Fibroblast of the conjunctiva (primary cell): ENCODE results near the gene AGAP1.
A peak's percentile ranks its signal among the peaks of the same experiment; 100 is the strongest.

Source experiments
- DNase-seq: peaks from one replicate; pipeline ENCODE4 v3.0.0-alpha.2; 2010; ENCODE audit warnings: low read depth

The AGAP1 gene

DNA sequence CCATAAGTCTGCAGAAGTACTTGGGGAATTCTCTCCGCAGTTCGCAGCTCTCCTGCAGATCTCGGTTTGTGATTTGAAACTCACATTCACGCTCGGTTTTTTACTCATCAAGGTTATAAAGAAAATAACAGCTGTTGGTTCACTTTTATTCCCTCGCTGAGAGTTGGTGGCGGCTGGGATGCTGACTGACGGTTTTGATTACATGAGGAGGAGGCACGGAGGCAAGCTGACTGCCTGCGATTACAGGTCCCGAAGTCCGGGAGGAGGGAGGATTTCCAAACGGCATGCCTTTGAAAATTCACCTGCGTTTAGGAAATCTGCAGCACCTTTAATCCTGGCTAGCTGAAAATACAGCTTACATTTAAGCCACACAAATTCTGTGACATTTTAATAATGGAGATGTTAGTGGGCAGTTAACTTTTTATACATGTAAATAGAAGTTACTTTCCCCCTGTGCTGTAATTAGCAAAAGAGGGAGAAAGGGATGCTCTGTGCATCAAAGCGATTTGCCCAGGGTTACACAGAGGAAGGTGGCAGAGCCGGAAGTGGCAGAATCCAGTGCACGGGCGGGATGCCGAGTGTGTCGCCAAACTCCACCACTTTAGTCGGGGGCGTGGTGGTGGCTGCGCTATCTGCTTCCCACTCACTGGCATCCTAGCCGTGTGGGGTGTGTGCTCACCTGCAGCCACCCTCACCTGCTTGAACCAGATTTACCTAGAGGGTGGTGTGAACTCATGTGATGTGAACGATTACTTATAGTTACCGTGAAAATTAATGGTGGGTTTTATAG, 14.7 kb downstream of the AGAP1 start:
- no peak for DNase-seq

DNA sequence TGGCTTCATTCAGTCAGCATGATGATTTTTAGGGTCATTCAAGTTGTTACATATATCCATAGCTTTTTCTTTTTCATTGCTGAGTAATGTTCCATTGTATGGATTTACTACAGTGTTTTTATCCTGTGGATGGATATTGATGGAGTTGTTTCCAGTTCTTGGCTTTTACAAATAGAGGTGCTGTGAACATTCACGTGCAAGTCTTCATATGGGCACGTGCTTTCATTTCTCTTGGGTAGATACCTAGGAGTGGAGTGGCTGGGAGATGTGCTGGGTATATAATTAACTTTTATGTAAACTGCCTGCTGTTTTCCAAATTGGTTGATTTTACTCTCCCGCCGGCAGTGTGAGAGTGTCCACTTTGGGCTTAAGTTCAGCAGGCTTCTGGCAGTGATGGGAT, 16.5 kb downstream of the AGAP1 start:
- no peak for DNase-seq

DNA sequence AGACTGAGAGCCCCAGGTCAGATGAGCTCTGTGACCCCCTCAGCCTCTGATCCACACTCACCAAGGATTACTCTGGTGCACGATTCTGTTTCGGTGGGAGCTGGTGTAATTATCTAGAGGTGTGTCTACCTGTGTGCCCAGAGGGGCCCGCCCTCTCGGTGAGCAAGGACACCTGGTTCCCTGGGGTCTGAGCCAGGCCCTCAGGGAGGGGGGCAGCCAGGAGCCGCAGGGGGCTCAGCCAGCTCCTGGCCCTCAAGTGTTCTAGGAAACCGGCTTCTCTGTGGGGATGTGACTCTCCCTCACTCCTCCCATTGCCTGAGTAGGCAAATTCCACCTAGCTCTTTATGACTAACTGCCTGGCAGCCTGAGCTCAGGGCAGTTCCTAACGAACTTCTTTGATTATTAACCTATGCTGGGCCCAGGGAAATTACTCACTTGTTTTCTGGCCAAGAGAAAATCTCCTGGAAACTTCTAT, 17.4 kb downstream of the AGAP1 start:
- DNase-seq = peak; percentile 22

DNA sequence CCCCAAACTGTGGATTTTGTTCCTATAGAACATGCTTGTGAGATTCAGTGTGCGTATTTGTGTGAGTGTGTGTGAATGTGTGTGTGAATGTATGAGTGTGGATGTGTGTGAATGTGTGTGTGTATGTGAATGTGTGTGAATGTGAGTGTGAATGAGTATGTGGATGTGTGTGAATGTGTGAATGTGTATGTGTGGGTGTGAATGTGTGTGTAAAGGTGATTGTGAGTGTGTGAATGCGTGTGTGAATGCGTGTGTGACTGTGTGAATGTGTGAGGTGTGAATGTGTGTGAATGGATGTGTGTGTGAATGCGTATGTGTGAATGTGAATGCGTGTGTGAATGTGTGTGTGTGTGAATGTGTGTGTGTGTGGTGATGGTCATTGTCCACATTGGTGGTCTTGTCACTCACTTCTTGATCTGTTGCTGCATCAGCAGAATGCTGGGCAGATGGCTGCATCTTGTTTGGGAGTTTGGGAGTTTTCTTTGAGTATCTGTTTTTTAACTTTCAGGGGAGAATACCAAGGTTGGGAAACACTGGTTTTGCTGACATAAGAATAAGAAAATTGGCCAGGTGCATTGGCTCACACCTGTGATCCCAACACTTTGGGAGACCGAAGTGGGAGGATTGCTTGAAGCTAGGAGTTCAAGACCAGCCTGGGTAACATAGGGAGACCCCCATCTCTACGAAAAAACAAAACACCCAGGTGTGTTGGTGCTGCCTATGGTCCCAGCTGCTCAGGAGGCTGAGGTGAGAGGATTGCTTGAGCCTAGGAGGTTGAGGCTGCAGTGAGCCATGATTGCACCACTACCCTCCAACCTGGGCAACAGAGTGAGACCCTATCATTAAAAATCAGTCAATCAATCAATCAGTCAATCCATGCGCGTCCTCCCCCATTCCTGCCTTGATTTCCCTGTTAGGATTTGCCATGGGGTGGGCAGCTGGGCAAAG, 18.2 kb downstream of the AGAP1 start:
- DNase-seq = no peak

DNA sequence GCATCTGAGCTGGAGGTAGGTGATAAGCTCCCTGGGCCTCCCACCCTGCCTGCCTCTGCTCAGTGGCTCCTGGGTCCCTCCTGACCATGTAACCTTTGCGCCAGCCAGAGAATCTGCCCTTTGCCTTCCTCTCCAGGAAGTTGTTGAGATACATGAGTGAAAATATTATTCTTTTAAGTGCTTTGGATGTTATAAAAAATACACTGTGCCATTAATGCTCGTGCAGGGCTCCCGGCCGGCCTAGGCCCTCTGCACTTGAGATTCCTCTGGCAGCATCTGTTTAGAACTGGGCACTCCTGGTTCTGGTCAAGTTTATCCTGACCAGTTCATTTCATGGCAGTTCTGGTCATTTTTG, 18.8 kb downstream of the AGAP1 start:
- DNase-seq = no peak

DNA sequence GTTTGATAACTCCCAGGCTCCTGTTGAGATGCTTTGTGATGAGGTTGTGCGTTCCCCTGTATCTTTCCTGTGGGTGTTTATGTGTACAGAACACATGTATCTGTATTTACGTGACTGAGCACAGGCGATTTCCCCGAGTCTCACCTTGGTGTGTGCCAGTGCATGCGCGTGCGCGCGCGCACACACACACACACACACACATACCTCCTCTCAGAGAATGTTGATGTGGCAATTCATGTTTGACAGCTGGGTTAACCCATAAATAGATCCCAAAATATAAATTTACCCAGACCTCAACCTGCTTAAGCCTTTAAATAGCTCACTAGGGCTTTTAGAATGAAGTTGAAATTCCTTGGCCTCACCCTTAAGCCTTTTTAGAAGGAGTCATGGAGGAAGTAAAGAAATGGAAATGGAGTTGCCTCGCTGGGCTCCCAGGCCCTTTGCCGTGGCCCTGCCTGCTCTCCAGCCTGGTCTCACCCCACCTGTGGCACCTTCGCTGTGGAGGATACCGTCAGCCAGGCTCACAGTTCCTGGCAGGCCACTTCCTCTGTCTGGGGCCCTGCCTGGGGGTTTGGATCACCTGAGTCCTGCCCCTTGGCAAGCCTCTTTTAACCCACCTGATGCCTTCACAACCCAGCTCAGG, 20.3 kb downstream of the AGAP1 start:
- DNase-seq = no peak

DNA sequence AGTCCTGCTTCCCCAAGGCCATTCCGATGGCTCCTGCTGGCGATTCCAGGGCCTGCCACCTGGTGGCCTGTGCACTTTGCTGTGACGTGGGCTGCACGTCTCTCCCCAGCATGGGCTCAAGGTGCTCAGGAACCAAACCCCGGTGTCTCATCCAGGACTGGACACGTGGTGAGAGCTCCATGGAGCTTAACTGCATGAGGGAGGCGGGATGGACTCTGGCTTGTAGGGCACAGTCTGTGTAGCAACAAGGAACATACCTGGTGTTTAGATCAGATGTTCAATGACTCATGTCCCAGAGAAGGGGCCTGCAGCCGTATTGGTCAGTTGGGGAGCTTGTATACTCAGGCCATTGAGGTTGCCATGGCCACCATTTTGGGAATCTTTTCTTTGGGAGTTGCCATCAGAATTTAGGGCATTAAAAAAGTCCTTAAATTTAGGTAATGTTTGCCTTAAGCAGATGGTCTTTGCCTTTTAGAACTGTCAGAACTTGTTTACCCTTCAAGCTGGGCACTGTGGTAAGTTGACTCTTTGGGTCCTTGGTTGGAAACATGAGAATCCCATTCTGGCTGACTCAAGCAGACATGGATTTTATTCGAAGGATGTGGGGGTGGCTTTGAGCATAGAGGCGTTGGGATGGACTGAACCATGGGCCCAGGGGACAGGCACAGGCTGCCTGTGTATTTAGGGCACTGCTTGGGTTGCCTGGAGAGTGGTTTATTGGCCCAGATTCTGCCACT, 21.0 kb downstream of the AGAP1 start:
- DNase-seq = no peak

DNA sequence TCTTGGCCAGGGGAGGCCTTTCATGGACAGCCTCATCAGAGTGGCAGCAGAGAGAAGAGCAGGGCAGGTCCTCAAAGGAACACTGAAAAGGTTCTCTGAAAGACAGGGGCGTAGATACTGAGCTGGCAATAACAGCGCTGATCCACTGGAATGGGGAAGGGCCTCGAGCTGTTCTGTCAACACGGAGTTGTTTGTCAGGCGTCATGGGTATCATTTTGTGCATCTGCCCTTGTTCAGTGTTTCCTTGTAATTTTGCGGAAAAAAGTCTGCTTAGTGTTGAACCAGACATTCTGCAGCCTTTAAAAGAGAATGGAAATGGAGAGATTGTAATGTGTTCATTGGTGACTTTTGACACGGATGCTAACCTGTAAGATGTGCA, 21.5 kb downstream of the AGAP1 start:
- DNase-seq = no peak

DNA sequence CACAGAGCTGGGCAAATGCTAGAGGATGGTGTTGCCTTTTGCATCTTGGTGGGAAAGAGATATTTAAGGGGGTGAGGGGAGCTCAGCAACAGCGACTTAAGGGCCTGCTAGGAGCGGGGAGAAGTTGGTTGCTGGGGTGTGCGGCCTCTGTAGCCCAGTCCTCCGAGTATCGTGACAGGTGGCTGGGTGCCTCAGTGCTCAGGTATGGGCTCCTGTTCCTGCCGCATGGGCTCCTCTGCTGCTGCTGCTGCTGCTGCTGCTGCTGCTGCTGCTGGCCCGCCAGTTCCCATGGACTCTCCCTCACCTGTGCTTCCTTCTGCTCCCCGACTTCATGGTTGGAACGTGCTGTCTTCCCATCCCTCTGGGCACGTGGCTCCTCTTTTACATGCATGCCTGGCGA, 22.0 kb downstream of the AGAP1 start:
- DNase-seq = no peak

DNA sequence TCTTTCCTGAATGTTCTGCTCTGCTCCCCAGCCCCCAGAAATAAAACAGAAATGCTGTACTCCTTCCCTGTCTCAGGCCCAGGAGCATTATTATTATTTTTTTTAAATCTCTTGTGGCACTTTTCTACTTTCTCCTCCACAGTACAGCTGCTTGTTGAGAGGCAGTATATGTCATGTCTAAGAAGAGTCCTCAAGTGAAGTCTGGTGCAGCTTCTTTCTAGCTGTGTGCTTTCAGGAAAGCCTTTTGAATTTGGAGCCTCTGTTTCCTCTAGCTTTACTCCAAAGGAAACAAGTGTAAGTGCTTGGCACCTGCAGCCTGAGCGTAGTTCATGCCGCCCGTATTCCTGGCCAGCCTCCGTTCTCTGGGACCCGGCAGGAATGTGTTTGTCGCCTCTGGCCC, 22.4 kb downstream of the AGAP1 start:
- no peak for DNase-seq

DNA sequence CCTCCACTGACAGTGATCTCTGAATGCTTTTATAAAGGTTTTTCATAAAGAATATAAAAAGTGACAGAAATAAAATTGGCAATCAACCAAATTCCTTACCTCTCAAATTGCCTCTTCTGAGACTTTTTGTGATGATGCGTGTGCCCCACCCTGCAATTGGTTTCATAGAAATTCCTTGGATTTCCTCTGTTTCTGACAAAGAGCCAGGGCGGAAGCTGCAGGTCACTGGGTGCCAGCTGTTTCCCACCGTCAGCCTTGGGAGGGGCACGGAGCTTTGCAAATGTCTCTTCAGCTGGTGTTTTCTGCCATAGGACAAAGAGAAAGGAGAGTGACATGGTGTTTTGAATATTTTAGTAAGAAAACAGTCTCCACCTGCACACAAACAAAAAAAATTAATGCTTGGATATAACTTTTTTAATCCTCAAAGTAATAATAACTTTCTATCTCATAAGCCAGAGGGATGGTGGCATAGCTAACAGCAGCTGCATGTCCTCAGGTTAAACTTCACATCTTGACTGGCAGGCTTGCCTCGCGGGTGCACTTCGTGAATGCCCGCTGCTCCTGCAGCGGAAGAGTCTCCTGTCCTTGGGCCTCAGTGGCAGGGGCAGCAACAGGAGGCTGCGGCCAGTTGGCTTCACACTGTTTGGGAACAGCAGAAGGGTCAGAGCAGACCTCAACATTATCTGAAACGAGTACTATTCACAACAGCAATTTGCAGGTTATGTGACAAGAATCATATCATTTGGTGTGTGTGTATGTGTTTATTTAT, 24.7 kb downstream of the AGAP1 start:
- no peak for DNase-seq

DNA sequence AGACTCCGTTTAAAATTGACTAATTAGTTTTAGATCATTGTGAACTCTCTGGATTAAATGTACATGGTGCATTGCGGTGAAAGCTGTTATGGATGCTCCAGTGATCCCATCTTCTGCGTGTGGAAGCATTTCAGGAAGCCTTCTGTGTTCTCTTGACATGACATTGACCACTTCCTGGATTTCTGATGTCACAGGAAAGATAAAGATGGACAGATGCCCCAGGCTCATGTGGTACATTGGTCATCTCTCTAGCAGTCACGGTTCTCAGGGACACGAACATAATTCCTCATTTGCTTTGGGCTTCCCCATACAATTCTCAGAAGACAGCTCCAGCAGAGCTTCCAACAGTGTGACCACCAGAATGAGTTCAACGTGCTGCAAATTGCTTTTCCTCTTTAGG, 26.9 kb downstream of the AGAP1 start:
- no peak for DNase-seq

DNA sequence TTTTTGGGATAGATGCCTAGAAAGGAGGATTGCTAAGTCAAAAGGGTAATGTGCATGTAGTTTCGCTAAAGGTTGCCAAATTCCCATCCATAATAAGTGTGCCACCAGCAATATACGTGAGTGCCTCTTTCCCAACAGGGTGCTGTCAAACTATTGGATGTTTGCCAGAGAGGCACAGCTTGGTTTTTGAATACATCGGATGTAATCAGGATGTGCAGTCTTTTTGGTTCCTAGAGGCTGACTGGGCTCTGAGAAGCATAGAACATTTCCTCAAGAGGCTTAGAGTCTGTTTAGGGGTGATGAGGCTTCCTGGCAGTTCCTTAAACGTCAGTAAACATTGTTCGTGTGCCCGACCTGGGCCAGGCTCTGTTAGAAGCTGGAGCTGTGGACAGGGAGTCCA, 28.0 kb downstream of the AGAP1 start:
- no peak for DNase-seq

DNA sequence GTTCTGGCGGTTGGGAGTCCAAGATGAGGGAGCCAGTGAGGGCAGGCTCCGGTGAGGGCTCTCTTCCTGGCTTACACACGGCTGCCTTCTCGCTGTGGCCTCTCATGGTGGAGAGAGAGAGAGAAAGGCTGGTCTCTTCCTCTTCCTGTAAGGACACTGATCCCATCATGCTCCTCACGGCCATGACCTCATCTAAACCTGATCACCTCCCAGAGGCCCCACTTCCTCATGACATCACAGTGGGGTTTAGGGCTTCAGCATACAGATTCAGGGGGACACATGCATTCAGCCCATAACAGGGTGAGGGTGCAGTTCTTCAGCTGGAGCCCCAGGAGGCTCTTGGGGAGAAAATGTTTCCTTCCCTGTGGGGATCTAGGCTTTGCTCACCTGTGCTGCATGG, 29.2 kb downstream of the AGAP1 start:
- DNase-seq = no peak

DNA sequence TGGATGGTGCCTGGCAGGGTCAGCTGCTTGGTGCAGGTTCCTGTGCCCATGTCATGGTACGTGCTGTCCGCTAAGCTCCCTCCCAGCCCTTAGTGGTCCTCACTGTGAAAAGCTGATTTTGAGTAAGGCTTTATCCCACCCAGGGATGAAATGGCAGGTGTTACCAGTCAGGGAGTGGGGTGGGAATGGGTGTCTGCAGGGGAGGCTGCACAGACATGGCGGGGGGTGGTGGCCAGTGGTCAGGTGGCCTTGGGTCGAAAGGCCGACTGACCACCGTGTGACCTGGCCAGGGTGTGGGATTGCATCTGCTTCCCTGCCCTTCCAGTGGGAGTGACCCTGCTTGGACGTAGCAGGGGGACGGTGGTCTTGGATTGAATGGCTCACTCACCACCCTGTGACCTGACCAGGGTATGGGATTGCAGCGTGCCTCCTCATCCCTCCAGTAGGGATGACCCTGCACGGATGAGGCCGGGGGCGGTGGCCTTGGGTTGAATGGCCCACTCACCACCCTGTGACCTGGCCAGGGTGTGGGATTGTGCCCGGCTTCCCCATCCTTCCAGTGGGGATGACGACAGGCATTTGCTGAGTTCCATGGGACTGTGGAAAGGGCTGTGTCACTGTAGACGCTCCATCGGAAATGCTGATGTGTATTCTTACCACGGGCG, 29.8 kb downstream of the AGAP1 start:
- no peak for DNase-seq

DNA sequence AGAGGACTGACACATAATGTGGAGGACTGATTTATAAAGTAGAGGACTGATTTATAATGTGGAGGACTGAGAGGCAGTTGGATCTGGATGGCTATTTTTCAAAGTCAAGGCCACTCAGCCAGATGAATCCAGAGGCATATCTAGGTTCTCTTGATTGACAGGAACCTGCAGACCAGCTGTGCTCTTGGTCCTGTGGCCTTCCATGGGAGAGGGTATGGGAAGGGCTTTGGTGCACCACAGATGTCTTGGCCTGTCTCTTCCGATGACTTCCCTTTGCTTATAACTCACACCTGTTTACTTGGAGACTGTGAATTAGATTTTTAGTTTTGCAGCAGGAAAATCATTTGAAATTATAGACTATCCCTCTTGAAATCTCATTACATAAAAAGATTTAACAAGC, 32.3 kb downstream of the AGAP1 start:
- DNase-seq = no peak

DNA sequence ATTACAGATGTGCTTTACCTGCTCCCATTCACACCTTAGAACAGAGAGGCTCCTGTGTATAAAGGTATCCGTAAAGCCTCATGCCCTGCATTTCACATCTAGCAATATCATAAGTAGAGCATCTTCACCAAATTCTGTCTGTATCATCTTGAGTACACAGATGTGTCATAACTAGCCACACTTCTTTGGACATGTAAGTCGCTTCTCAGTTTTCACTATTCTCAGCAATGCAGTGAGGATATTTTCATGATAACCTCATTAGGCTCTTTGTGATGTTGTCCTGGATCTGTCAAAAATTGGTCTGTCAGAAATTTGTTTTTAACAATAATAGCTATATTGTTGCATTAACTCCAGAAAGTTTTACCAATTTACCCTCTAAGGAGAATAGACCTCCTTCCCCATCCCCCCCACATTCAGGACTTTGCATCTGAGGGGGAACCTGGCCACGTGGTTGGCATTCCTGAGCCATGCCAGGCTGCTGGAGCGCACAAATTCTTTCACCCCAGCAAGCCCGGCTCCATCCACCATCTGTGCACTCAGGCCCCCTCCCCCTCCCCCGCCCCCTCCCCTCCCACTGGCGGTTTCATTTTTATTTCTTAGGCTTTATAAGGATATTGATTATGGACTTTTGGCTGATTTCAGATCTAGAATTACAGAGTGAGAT, 34.1 kb downstream of the AGAP1 start:
- DNase-seq = no peak

DNA sequence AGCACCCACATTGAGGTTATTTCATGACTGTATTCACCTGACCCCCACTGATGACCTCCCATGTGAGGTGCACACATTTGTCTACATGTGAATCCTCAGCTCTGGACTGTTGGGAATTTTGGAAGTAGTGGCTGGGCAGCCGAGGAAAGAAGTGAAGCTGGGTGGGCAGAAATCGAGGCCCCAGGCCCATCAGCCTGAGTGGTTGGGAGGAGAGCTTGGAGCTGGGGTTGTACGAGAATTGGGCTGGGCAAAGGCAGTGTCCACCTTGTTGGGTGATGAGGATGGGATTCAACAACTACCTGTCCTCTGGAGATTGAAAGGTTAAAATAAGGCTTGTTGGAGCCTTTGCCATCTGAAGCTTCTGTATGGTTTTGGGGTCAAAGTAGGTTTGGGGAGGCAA, 35.8 kb downstream of the AGAP1 start:
- no peak for DNase-seq

DNA sequence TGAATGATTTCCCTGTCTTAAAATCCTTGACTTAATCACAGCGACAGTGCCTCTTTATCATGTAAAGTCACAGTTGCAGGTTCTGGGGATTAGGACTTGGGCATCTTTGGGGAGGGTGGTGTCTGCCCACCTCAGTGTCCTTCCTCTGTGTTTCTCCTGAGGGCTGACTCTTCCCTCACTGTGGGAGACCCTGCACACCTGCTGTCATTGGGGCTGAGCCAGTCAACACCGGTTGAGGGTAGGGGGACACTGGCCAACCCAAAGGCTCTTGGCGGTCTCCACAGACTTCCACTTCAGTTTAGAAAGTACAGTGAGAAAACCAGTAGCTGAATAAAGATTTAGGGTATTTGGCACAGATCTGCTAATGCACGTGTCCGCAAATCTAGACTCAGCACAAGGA, 36.9 kb downstream of the AGAP1 start:
- DNase-seq = no peak

DNA sequence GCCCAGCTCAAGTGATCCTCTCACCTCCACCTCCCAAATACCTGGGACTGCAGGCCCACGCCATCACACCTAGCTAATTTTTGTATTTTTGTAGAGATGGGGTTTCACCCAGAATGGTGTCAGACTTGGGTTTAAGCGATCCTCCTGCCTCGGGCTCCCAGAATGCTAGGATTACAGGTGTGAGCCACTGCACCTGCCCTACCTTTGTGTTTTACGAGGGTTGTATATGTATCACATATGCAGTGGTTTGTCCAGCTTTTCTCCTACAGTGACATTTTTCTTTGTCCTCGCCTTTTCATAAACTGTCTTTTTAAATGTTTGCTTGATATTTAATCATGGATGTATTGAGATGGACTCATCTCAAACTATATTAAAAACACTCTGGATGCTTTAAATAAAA, 38.5 kb downstream of the AGAP1 start:
- DNase-seq = no peak
